K562 (cell line): ENCODE results near the gene UBE2I. TPM values are rescaled to one million over a fixed set of nuclear protein-coding genes. Genes with fewer than 3 reads are reported as not detected.

Experiments used
- BCOR ChIP-seq: fragments of 450-650 bp; IDR thresholded peaks from 2 replicates; pipeline ENCODE4 v1.6.1; 2016
- CXXC5 ChIP-seq: fragments of 250-450 bp; sonication (Bioruptor Pico); IDR thresholded peaks from 2 replicates; pipeline ENCODE4 v1.8.0; 2022; ENCODE audit warnings: inconsistent platforms, mild to moderate bottlenecking, moderate library complexity
- EGR1 ChIP-seq: fragments of 450-650 bp; conservative IDR thresholded peaks from 2 replicates; pipeline ENCODE4 v1.6.1; 2017; ENCODE audit warnings: mild to moderate bottlenecking
- EP300 ChIP-seq: IDR thresholded peaks from 2 replicates; pipeline ENCODE4 v1.6.1; 2012; ENCODE audit warnings: low read length, improper control_type of control experiment
- ESRRA ChIP-seq: fragments of 450-650 bp; IDR thresholded peaks from 2 replicates; pipeline ENCODE4 v1.6.1; 2014; ENCODE audit warnings: low read depth, mild to moderate bottlenecking, moderate library complexity, borderline replicate concordance
- MXI1 ChIP-seq: IDR thresholded peaks from 2 replicates; pipeline ENCODE4 v1.6.1; 2011; ENCODE audit warnings: low read depth, mild to moderate bottlenecking, improper control_type of control experiment, low read length
- MYBL2 ChIP-seq, 2 experiments: fragments of 450-650 bp in 1 of 2; sonication (generic) in 1 of 2; formaldehyde crosslinking in 1 of 2; IDR thresholded peaks; 2 replicates each; pipeline versions ENCODE4 v1.6.1 to v1.8.1; 2017 to 2022; ENCODE audit warnings: borderline replicate concordance in 1 of 2, inconsistent platforms in 1 of 2, low read depth in 1 of 2, mild to moderate bottlenecking in 1 of 2, missing genetic modification reagents in 1 of 2, moderate library complexity in 1 of 2
- NR0B1 ChIP-seq: fragments of 450-650 bp; IDR thresholded peaks from one replicate; pipeline ENCODE4 v1.6.1; 2018; ENCODE audit warnings: mild to moderate bottlenecking, moderate library complexity; ENCODE audit not compliant: partially characterized antibody
- NRF1 ChIP-seq, 2 experiments: fragments of 450-650 bp; IDR thresholded peaks in 1 of 2; conservative IDR thresholded peaks in 1 of 2; 2 replicates each; pipeline ENCODE4 v1.6.1; 2014; ENCODE audit warnings: mild to moderate bottlenecking in 2 of 2
- POLR2B ChIP-seq: fragments of 450-650 bp; IDR thresholded peaks from 2 replicates; pipeline ENCODE4 v1.6.1; 2018; ENCODE audit warnings: low read depth; ENCODE audit not compliant: partially characterized antibody
- PPARD ChIP-seq: fragments of 250-450 bp; sonication (Bioruptor Pico); IDR thresholded peaks from 2 replicates; pipeline ENCODE4 v1.8.0; 2022; ENCODE audit warnings: inconsistent platforms, mild to moderate bottlenecking, moderate library complexity
- PTBP1 ChIP-seq: fragments of 200-400 bp; formaldehyde crosslinking; IDR thresholded peaks from 2 replicates; pipeline ENCODE4 v1.6.1; 2017; ENCODE audit warnings: low read depth, low read length
- RAD51 ChIP-seq: fragments of 450-650 bp; IDR thresholded peaks from 2 replicates; pipeline ENCODE4 v1.7.1; 2016; ENCODE audit warnings: low read depth, mild to moderate bottlenecking, borderline replicate concordance
- RBFOX2 ChIP-seq: fragments of 200-400 bp; formaldehyde crosslinking; IDR thresholded peaks from 2 replicates; pipeline ENCODE4 v1.6.1; 2017; ENCODE audit warnings: low read depth, mild to moderate bottlenecking, low read length, moderate library complexity
- SMAD1 ChIP-seq: fragments of 150-350 bp; IDR thresholded peaks from 2 replicates; pipeline ENCODE4 v1.6.1; 2014; ENCODE audit warnings: low read length, low read depth; ENCODE audit not compliant: partially characterized antibody
- TEAD1 ChIP-seq, 2 experiments: fragments of 450-650 bp in 1 of 2; sonication (generic) in 1 of 2; formaldehyde crosslinking; IDR thresholded peaks; 2 replicates each; pipeline versions ENCODE4 v1.4.0 to v1.8.0; 2020 to 2022; ENCODE audit warnings: mild to moderate bottlenecking in 2 of 2, missing genetic modification reagents in 1 of 2
- TFAM ChIP-seq: fragments of 250-450 bp; sonication (Bioruptor Pico); conservative IDR thresholded peaks from 2 replicates; pipeline ENCODE4 v1.5.0; 2021; ENCODE audit warnings: mild to moderate bottlenecking, moderate library complexity
- TFAP4 ChIP-seq: sonication (generic); formaldehyde crosslinking; IDR thresholded peaks from 2 replicates; pipeline ENCODE4 v1.8.0; 2022; ENCODE audit warnings: missing genetic modification reagents, mild to moderate bottlenecking, moderate library complexity, borderline replicate concordance
- ZBTB26 ChIP-seq: fragments of 450-650 bp; formaldehyde crosslinking; IDR thresholded peaks from 2 replicates; pipeline ENCODE4 v1.4.0; 2022; ENCODE audit warnings: missing genetic modification characterization
- ZHX1 ChIP-seq: fragments of 150-350 bp; conservative IDR thresholded peaks from 2 replicates; pipeline ENCODE4 v1.6.1; 2014; ENCODE audit warnings: low read length
- ZNF445 ChIP-seq: fragments of 250-450 bp; sonication (Bioruptor Pico); IDR thresholded peaks from 2 replicates; pipeline ENCODE4 v1.4.0; 2020; ENCODE audit warnings: low read depth, mild to moderate bottlenecking, moderate library complexity
- polyA plus RNA-seq, 8 experiments: library from polyadenylated mRNA; depleted of rRNA in 4 of 8; stranded (reverse) in 5 of 8; unstranded in 3 of 8; fragments of >200 nt; fragmentation: Nextera tagmentation in 2 of 8; fragmentation: Illumina TruSeq in 1 of 8; extraction: Ambion mirVana in 2 of 8; extraction: Trizol in 1 of 8; gene quantifications; 2 replicates each; pipeline versions ENCODE4 v1.2.1 to v1.2.3, GENCODE V29; 2011 to 2014; ENCODE audit warnings: inconsistent platforms in 1 of 8, missing spikeins in 1 of 8
- total RNA-seq, 7 experiments: library from RNA; depleted of rRNA in 6 of 7; stranded (reverse); fragments of >200 nt in 6 of 7; fragmentation: Illumina TruSeq in 2 of 7; extraction: Trizol in 2 of 7; gene quantifications; 2 replicates each; pipeline versions ENCODE4 v1.2.1 to v1.2.3, GENCODE V29; 2011 to 2021; ENCODE audit warnings: low replicate concordance in 1 of 7

The UBE2I gene
- total and polyA plus RNA-seq, 9 of the 15 experiments (the other 6 are each of a cell fraction or from before 2014, with no cell fraction given): 36.6 to 254 (median 104) TPM

- TF ChIP-seq RBFOX2 (peak; percentile 63), SMAD1 (peak; percentile 17), TFAM (CRISPR knock-in tag) (no peak), ZNF445 (CRISPR knock-in tag) (no peak), ZHX1 (no peak), POLR2B (peak; percentile 24), PTBP1 (no peak), MYBL2 (IDR thresholded peaks at IDR 0.05; ENCODE audit: low read depth) (no peak), MYBL2 (CRISPR knock-in tag; IDR thresholded peaks at IDR 0.05; ENCODE audit: borderline replicate concordance) (no peak), MXI1 (peak; percentile 69; the same call in 1 of the 2 replicates), BCOR (no peak), CXXC5 (CRISPR knock-in tag) (peak; percentile 23; the same call in 1 of the 2 replicates), TEAD1 (CRISPR knock-in tag; IDR thresholded peaks at IDR 0.05) (0 out of 4 replicates have a peak, but pooled peaks of 1 of the 2 experiments have one; percentile 24), EGR1 (0 out of 2 replicates have a peak, but pooled peaks have one; percentile 5), ESRRA (peak; percentile 8; the same call in 1 of the 2 replicates), RAD51 (no peak), PPARD (CRISPR knock-in tag) (no peak), NRF1 (conservative IDR thresholded peaks at IDR 0.05 in 1 of 2, IDR thresholded peaks at IDR 0.05 in 1 of 2) (peak; percentile 29 to 49; a peak in 3 of 4 replicates), NR0B1 (no peak), EP300 (peak; percentile 41), TFAP4 (CRISPR knock-in tag) (no peak; the same call in 1 of the 2 replicates), ZBTB26 (CRISPR knock-in tag) (no peak)
Measured at GRCh38 chr16:1331712-1332617, 22.5 kb downstream of the UBE2I start (continued).
